GM23338 (cell line): Measurements from ENCODE around the gene PACRGL. TPM values are rescaled to one million over a fixed set of nuclear protein-coding genes. Genes with fewer than 3 reads are reported as not detected.

Experiments
- ATAC-seq: fragments of 200-7000 bp; cut with Tn5 transposase; 3 replicates; pipeline ENCODE4 v1.9.1; 2020
- DNase-seq: peaks from one replicate; pipeline ENCODE4 v3.0.0-alpha.2; 2015; ENCODE audit warnings: low spot score
- H2AFZ ChIP-seq: fragments of 200-600 bp; sonication (generic); 2 replicates; pipeline ENCODE4 v1.8.0; 2016; ENCODE audit warnings: antibody characterized with exemption, mild to moderate bottlenecking, moderate library complexity
- H3F3A ChIP-seq: fragments of 200-600 bp; sonication (generic); replicated peaks from 2 replicates; pipeline ENCODE4 v1.8.0; 2017; ENCODE audit warnings: antibody characterized with exemption, mixed run types, low read depth
- H3K27ac ChIP-seq: fragments of 200-600 bp; sonication (generic); 2 replicates; pipeline ENCODE4 v1.6.1; 2016; ENCODE audit warnings: low read depth
- H3K27me3 ChIP-seq: fragments of 200-600 bp; sonication (generic); 2 replicates; pipeline ENCODE4 v1.8.0; 2016; ENCODE audit warnings: mild to moderate bottlenecking, mixed run types, moderate library complexity; ENCODE audit not compliant: insufficient read depth
- H3K36me3 ChIP-seq: fragments of 200-600 bp; sonication (generic); 2 replicates; pipeline ENCODE4 v1.8.0; 2016; ENCODE audit warnings: mild to moderate bottlenecking; ENCODE audit not compliant: insufficient read depth
- H3K4me1 ChIP-seq: fragments of 200-600 bp; sonication (generic); 2 replicates; pipeline ENCODE4 v1.8.0; 2016; ENCODE audit warnings: mild to moderate bottlenecking, moderate library complexity; ENCODE audit not compliant: insufficient read depth
- H3K4me2 ChIP-seq: fragments of 200-600 bp; sonication (generic); 2 replicates; pipeline ENCODE4 v1.7.1; 2017; ENCODE audit warnings: mixed run types
- H3K4me3 ChIP-seq: fragments of 200-600 bp; sonication (generic); 2 replicates; pipeline ENCODE4 v1.6.1; 2016; ENCODE audit warnings: mixed run types
- H3K79me2 ChIP-seq: fragments of 200-600 bp; sonication (generic); replicated peaks from 2 replicates; pipeline ENCODE4 v1.8.0; 2017; ENCODE audit warnings: mild to moderate bottlenecking; ENCODE audit not compliant: insufficient read depth
- H3K9me2 ChIP-seq: fragments of 200-600 bp; sonication (generic); 2 replicates; pipeline ENCODE4 v1.8.0; 2017; ENCODE audit not compliant: insufficient read depth
- H4K20me1 ChIP-seq: fragments of 200-600 bp; sonication (generic); replicated peaks from 2 replicates; pipeline ENCODE4 v1.8.0; 2017; ENCODE audit warnings: mild to moderate bottlenecking; ENCODE audit not compliant: insufficient read depth
- H3K27ac Mint-ChIP-seq: 2 replicates; pipeline ENCODE4 v1.8.0; 2020; ENCODE audit warnings: inconsistent platforms, mild to moderate bottlenecking, moderate library complexity, mixed read lengths
- H3K27me3 Mint-ChIP-seq: 3 replicates; pipeline ENCODE4 v1.8.0; 2022; ENCODE audit warnings: low read depth, mild to moderate bottlenecking, moderate library complexity, mixed read lengths, inconsistent platforms; ENCODE audit not compliant: insufficient read depth, poor library complexity
- H3K36me3 Mint-ChIP-seq: 3 replicates; pipeline ENCODE4 v1.8.0; 2021; ENCODE audit warnings: low read depth, mild to moderate bottlenecking, inconsistent platforms, moderate library complexity, mixed read lengths
- H3K4me1 Mint-ChIP-seq: 3 replicates; pipeline ENCODE4 v1.8.0; 2020; ENCODE audit warnings: mild to moderate bottlenecking, inconsistent platforms, mixed read lengths
- H3K4me3 Mint-ChIP-seq: 3 replicates; pipeline ENCODE4 v1.8.0; 2021; ENCODE audit warnings: moderate library complexity, mild to moderate bottlenecking, inconsistent platforms, mixed read lengths
- H3K9me3 Mint-ChIP-seq: 3 replicates; pipeline ENCODE4 v1.8.0; 2020; ENCODE audit warnings: moderate library complexity, mild to moderate bottlenecking, inconsistent platforms, mixed read lengths
- CREB1 ChIP-seq: fragments of 250-450 bp; sonication (Bioruptor Pico); IDR thresholded peaks from 2 replicates; pipeline ENCODE4 v1.5.0; 2020; ENCODE audit warnings: low read depth, mild to moderate bottlenecking, moderate library complexity
- ETS1 ChIP-seq: IDR thresholded peaks from 2 replicates; pipeline ENCODE4 v1.6.1; 2016; ENCODE audit warnings: antibody characterized with exemption
- EZH2phosphoT487 ChIP-seq: fragments of 200-600 bp; sonication (generic); IDR thresholded peaks from one replicate; pipeline ENCODE4 v1.8.1; 2018; ENCODE audit warnings: antibody characterized with exemption; ENCODE audit not compliant: unreplicated experiment
- JUNB ChIP-seq: IDR thresholded peaks from one replicate; pipeline ENCODE4 v1.6.1; 2016; ENCODE audit warnings: antibody characterized with exemption; ENCODE audit not compliant: unreplicated experiment
- NANOG ChIP-seq: IDR thresholded peaks from 2 replicates; pipeline ENCODE4 v1.6.1; 2016; ENCODE audit warnings: antibody characterized with exemption, borderline replicate concordance
- POLR2AphosphoS5 ChIP-seq: IDR thresholded peaks from 2 replicates; pipeline ENCODE4 v1.6.1; 2016; ENCODE audit warnings: antibody characterized with exemption, low read depth
- STAT1 ChIP-seq: IDR thresholded peaks from one replicate; pipeline ENCODE4 v1.6.1; 2016; ENCODE audit warnings: antibody characterized with exemption; ENCODE audit not compliant: unreplicated experiment
- ZNF114 ChIP-seq: fragments of 250-450 bp; sonication (Bioruptor Pico); IDR thresholded peaks from 2 replicates; pipeline ENCODE4 v1.5.0; 2020; ENCODE audit warnings: mild to moderate bottlenecking, moderate library complexity
- ZNF331 ChIP-seq: fragments of 250-450 bp; sonication (Bioruptor Pico); IDR thresholded peaks from 2 replicates; pipeline ENCODE4 v1.5.0; 2020; ENCODE audit warnings: low read depth, mild to moderate bottlenecking, moderate library complexity
- ZNF462 ChIP-seq: fragments of 250-450 bp; sonication (Bioruptor Pico); IDR thresholded peaks from 2 replicates; pipeline ENCODE4 v1.5.0; 2020; ENCODE audit warnings: mild to moderate bottlenecking, moderate library complexity
- polyA plus RNA-seq: library from polyadenylated mRNA; unstranded; fragments of >200 nt; fragmentation: Nextera tagmentation; extraction: Ambion mirVana; gene quantifications from 2 replicates; pipeline ENCODE4 v1.2.1, GENCODE V29; 2016
- total RNA-seq: library from RNA; depleted of rRNA; stranded (reverse); fragments of >200 nt; shearing (Covaris generic); gene quantifications from 2 replicates; pipeline ENCODE4 v1.2.3, GENCODE V29; 2014

The PACRGL gene
- total and polyA plus RNA-seq, 2 experiments from 2014 or later, result 4.8 to 15.8 TPM

DNA sequence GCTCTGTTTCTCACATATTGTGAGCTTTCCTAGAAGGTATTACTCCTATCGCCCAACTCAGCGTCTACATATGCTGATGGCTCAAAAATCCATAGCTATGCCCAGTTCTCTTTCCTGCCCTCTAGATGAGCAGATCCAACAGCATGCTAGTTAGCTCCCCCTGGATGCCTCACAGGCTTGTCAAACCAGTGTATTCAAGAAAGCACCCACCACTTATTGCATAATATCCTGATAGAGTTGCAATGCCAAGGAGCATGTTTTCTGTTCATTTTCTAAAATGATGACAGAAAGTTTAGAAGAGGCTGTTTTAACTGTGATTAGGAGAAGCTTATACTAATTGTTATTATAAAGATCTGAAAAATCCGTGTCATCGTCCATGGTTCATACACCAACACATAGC, 1.9 kb upstream of the PACRGL start (continued):
- no peak for TF ChIP-seq ZNF462 (CRISPR knock-in tag)

DNA sequence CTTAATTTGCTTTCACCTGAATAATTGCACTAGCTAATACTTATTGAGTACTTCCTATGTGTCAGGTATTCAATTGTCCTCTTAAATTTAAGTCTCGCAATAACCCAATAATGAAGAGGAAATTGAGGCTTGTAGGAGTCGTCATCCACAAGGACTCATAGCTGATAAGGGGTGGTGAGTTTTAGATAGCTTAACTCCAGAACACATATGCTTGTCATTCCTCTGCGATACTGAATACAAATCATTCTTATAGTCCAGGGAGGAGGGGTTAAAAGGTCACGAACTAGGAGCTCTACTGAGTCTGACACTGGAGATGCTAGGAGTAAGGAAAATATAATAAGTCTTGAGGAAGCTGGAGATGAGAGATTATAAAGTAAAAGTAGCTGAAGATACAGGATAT, 1.4 kb upstream of the PACRGL start:
- no peak overlapping the region for H3K27ac ChIP-seq
- ATAC-seq (no peak), DNase-seq (no peak)
- Mint-ChIP-seq H3K27ac (no peak overlapping the region), H3K9me3 (no peaks in the 10 kb centered on the region), H3K27me3 (peaks cover 2% of the 10 kb centered on the region), H3K36me3 (no peaks in the 10 kb centered on the region; the same call in 2 of the 3 replicates), H3K4me1 (peaks cover 6% of the 10 kb centered on the region; the same call in 2 of the 3 replicates), H3K4me3 (peak overlapping the region; percentile 34; the same call in 1 of the 3 replicates)
- H4K20me1 ChIP-seq, result 0 out of 2 replicates have a peak, but pooled peaks cover 4% of the 10 kb centered on the region
- peaks cover 5% of the 10 kb centered on the region; the same call in 1 of the 2 replicates for H3K4me1 ChIP-seq
- peaks cover 30% of the 10 kb centered on the region for H3K79me2 ChIP-seq
- H3K36me3 ChIP-seq, result no peaks in the 10 kb centered on the region
- H3K27me3 ChIP-seq, result no peaks in the 10 kb centered on the region
- H3K4me2 ChIP-seq, result no peak overlapping the region
- H3K4me3 ChIP-seq, result no peak overlapping the region
- no peak overlapping the region for H2AFZ ChIP-seq
- no peaks in the 10 kb centered on the region for H3K9me2 ChIP-seq
- H3F3A ChIP-seq, result no peaks in the 10 kb centered on the region
- TF ChIP-seq POLR2AphosphoS5, result no peak
- TF ChIP-seq EZH2phosphoT487, result no peak
- no peak for TF ChIP-seq STAT1
- TF ChIP-seq ETS1, result no peak
- TF ChIP-seq CREB1 (CRISPR knock-in tag), result no peak
- no peak for TF ChIP-seq NANOG
- no peak for TF ChIP-seq ZNF462 (CRISPR knock-in tag)
- no peak for TF ChIP-seq ZNF331 (CRISPR knock-in tag)
- TF ChIP-seq JUNB, result no peak
- TF ChIP-seq ZNF114 (CRISPR knock-in tag), result no peak
